ENCODE results near the gene FAM219A. TPM values are rescaled to one million over a fixed set of nuclear protein-coding genes. Genes with fewer than 3 reads are reported as not detected.
A peak's percentile ranks its signal among the peaks of the same experiment; 100 is the strongest.

Gene FAM219A
- total and polyA plus RNA-seq, 5 donors, result 19.8 to 28.1 (median 23.8) TPM

DNA sequence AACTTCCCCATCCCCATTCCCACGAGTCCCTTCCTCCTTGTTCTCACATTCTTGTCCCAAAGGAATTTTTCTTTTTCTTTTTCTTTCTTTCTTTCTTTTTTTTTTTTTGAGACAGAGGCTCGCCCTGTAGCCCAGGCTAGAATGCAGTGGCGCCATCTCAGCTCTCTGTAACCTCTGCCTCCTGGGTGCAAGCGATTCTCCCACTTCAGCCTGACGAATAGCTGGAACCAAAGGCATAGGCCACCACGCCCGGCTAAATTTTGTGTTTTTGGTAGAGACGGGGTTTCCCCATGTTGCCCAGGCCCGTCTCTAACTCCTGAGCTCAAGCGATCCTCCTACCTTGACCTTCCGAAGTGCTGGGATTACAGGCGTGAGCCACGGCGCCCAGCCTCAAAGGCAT, 986 bp upstream of the FAM219A start:
- Histone ChIP-seq H3K4me1 (ENCODE audit: control insufficient read depth, insufficient read depth, low read length) (peaks cover 8% of the 10 kb centered on the region), H3K27ac (ENCODE audit: low read length) (no peak overlapping the region), H3K9me3 (ENCODE audit: control insufficient read depth, low read length) (no peaks in the 10 kb centered on the region), H3K4me3 (ENCODE audit: low read length) (no peak overlapping the region), H3K27me3 (ENCODE audit: control insufficient read depth, insufficient read depth) (no peaks in the 10 kb centered on the region)
- no peak for DNase-seq
- no peak for ATAC-seq
- intact Hi-C loops (cut with DNase I), result no loop called here
- WGBS, result 85% methylated on average over 14 of the region's 14 CpGs

DNA sequence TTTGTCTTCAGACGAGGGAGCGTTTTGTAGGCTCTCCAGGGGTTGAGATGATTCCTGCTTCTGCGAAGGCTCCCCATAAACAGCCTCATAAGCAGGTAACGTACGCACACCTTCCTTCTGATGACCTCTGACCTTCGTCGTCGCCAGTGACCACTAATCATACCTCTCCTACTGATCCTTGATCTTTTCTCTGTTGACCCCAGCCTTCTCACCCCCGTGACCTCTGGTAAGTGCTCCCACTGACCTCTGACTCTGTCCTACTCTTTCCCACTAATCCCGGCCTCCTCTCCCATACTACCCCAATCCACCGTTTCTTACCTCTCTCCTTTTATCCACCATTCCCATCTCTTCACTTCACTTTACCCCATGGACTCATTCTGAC, 580 bp upstream of the FAM219A start:
- H3K27me3 ChIP-seq (ENCODE audit: control insufficient read depth, insufficient read depth), result no peaks in the 10 kb centered on the region
- peaks cover 11% of the 10 kb centered on the region for H3K4me1 ChIP-seq (ENCODE audit: control insufficient read depth, insufficient read depth, low read length)
- DNase-seq, result no peak
- no peak overlapping the region for H3K27ac ChIP-seq (ENCODE audit: low read length)
- H3K4me3 ChIP-seq (ENCODE audit: low read length), result no peak overlapping the region
- intact Hi-C loops (cut with DNase I), result no loop called here
- no peak for ATAC-seq
- WGBS, result 21% methylated on average over 11 of the region's 11 CpGs
- no peaks in the 10 kb centered on the region for H3K9me3 ChIP-seq (ENCODE audit: control insufficient read depth, low read length)

DNA sequence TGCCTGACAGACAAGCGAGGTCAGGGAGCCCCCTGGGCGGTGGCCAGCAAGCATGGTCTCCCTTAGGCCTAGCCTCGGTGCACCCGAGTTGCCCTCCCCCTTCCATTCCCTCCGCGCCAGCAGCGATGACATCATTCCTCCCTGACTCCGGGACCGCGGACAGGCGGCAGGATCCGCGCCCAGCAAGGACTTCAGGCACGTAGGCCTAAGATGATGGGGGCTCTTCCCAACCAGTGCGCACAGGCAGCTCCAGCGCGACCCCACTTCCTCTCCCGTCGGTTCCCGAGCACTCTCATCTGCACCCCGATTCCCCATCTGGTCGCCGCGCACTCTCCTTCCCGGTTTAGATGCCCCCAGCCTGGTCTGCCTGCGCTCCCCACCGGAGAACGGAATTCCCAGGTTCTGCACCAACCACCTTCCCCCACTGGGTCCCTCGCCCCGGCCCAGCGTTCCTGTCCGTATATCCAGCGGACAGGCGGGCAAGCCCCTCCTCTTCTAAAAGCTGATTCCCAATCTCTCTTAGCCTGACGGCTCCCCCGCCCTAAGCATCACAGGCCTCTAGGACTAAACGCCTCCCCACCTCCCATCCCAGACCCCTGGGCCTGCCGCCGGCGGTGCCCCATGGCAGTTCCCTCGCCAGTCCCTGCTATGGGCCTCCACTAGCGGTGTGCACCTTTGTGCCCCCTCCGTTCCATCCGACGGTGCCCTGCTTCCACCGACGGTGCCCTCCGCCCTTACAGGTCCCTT, 931 bp downstream of the FAM219A start:
- WGBS, result 6% methylated on average over 48 of the region's 48 CpGs
- Histone ChIP-seq H3K27me3 (ENCODE audit: control insufficient read depth, insufficient read depth) (no peaks in the 10 kb centered on the region), H3K4me1 (ENCODE audit: control insufficient read depth, insufficient read depth, low read length) (peaks cover 20% of the 10 kb centered on the region)

GRCh38 chr9:34456746-34457145, 1.6 kb downstream of the FAM219A start:
- H3K27me3 ChIP-seq (ENCODE audit: control insufficient read depth, insufficient read depth), result no peaks in the 10 kb centered on the region
- H3K27ac ChIP-seq (ENCODE audit: low read length), result peak overlapping the region; percentile 62
- peak overlapping the region; percentile 86 for H3K4me3 ChIP-seq (ENCODE audit: low read length)
- peaks cover 23% of the 10 kb centered on the region for H3K4me1 ChIP-seq (ENCODE audit: control insufficient read depth, insufficient read depth, low read length)
- no peak for ATAC-seq
- intact Hi-C loops (cut with DNase I), result no loop called here
- no peaks in the 10 kb centered on the region for H3K9me3 ChIP-seq (ENCODE audit: control insufficient read depth, low read length)
- WGBS, result 34% methylated on average over 4 of the region's 4 CpGs
- DNase-seq, result no peak

More for the DNA sequence above, 931 bp downstream of the FAM219A start:
- peak overlapping the region; percentile 86 for H3K4me3 ChIP-seq (ENCODE audit: low read length)
- H3K27ac ChIP-seq (ENCODE audit: low read length), result peak overlapping the region; percentile 62
- H3K9me3 ChIP-seq (ENCODE audit: control insufficient read depth, low read length), result no peaks in the 10 kb centered on the region
- peak; percentile 87 to 94 (median 93) for DNase-seq
- intact Hi-C loops (cut with DNase I), result no loop called here
- ATAC-seq, result peak; percentile 73

DNA sequence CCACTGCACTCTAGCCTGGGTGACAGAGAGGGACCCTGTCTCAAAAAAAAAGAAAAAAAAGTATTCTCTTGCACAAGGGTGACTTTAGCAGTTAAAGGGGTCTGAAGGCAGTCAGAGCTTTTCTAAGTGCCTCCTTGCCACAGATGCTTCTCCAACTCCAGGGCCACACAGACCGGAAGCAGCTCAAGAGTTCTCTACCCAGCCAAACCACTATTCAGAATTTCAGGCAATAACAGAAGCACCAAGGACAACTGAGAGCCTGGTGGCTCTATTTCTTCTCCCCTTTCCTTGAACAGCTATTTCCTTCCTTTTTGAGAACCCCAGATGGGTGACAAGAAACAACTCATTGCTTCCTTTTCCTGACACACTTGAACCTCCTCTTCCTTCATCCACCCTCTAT, 2.2 kb downstream of the FAM219A start:
- intact Hi-C loops (cut with DNase I), result no loop called here
- Histone ChIP-seq H3K9me3 (ENCODE audit: control insufficient read depth, low read length) (no peaks in the 10 kb centered on the region), H3K27me3 (ENCODE audit: control insufficient read depth, insufficient read depth) (no peaks in the 10 kb centered on the region), H3K27ac (ENCODE audit: low read length) (no peak overlapping the region), H3K4me3 (ENCODE audit: low read length) (no peak overlapping the region), H3K4me1 (ENCODE audit: control insufficient read depth, insufficient read depth, low read length) (peaks cover 28% of the 10 kb centered on the region)
- ATAC-seq, result no peak
- no peak for DNase-seq
- WGBS, result 68% methylated on average over 1 of the region's 1 CpG

DNA sequence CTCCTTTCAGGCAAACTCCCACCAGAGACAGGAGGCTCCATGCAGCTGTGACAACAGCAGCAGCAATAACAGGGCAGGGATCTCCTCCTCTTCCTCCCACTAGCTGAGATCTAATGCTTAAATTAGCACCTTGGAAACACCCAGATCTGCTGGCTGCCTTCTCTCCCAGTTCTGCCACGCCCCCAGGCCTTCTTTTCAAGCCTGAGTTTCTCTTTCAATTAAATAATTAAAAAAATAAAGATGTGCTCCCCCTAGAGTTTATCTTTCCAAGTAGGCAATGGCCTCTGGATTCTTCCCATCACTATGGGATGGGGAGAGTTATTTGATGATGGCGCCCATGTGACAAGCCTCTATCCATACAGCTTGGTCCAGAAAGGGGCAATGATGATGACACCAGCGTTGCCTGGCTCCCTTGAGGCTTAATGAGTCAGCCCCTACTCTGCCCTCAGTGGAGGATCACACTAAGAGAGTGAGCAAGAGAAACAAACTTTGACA, 3.8 kb downstream of the FAM219A start:
- Histone ChIP-seq H3K4me3 (ENCODE audit: low read length) (no peak overlapping the region), H3K9me3 (ENCODE audit: control insufficient read depth, low read length) (no peaks in the 10 kb centered on the region), H3K27ac (ENCODE audit: low read length) (peak overlapping the region; percentile 10), H3K27me3 (ENCODE audit: control insufficient read depth, insufficient read depth) (no peaks in the 10 kb centered on the region), H3K4me1 (ENCODE audit: control insufficient read depth, insufficient read depth, low read length) (peaks cover 36% of the 10 kb centered on the region)
- intact Hi-C loops (cut with DNase I), result no loop called here
- DNase-seq (peak in 2 of 3 donors; percentile 57 to 66), ATAC-seq (peak in 1 of 2 donors; percentile 31)
- WGBS, result 58% methylated on average over 3 of the region's 3 CpGs

DNA sequence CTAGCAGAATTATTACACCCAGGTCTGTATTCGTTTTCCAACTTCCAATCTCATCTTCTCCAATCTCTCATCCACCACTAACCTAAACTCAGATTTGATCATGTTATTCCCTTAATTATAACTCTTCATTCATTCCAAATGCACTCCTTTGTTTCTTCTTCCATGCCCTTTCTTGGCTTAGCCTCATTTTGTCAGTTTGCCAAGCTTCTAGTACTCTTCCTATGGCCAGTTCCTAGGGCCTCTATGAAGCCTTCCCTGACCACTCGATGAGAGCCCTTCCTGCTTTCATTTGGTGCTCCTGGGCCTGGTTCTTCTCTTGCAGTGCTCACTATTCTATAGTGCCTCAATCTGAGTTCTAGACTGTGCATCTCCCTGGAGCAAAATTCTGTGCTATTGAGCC, 5.8 kb downstream of the FAM219A start:
- Histone ChIP-seq H3K9me3 (ENCODE audit: control insufficient read depth, low read length) (no peaks in the 10 kb centered on the region), H3K27me3 (ENCODE audit: control insufficient read depth, insufficient read depth) (no peaks in the 10 kb centered on the region), H3K27ac (ENCODE audit: low read length) (no peak overlapping the region), H3K4me1 (ENCODE audit: control insufficient read depth, insufficient read depth, low read length) (peaks cover 36% of the 10 kb centered on the region), H3K4me3 (ENCODE audit: low read length) (no peak overlapping the region)
- DNase-seq (no peak), ATAC-seq (no peak)
- 62% methylated on average over 2 of the region's 2 CpGs for WGBS
- intact Hi-C loops (cut with DNase I), result no loop called here

- Histone ChIP-seq H3K9me3 (ENCODE audit: control insufficient read depth, low read length) (no peaks in the 10 kb centered on the region), H3K27ac (ENCODE audit: low read length) (peak overlapping the region; percentile 69), H3K4me1 (ENCODE audit: control insufficient read depth, insufficient read depth, low read length) (peaks cover 33% of the 10 kb centered on the region), H3K27me3 (ENCODE audit: control insufficient read depth, insufficient read depth) (no peaks in the 10 kb centered on the region), H3K4me3 (ENCODE audit: low read length) (no peak overlapping the region)
- intact Hi-C loops (cut with DNase I), result no loop called here
- DNase-seq (no peak), ATAC-seq (peak in 1 of 2 donors; percentile 31)
- 57% methylated on average over 3 of the region's 3 CpGs for WGBS
Observed at GRCh38 chr9:34451545-34451944, 6.8 kb downstream of the FAM219A start.

DNA sequence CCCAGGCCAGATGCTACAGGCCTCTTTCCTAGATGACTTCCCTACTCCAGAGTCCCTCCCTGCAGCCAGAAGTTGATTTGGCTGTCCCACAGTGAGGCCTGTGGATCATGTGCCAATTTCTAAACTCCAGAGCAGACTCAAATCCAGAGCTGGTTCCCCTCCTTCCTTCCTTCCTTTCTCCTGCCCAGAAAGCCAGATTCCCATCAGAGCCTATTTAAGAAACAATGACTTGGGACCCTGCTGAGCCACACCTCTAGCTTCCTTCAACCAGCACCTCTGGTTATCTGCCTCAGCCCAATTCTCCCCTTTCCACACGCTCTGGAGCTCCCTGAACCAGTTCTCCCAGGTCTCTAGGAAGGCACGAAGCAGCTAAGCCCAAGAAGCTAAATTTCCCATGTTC, 7.2 kb downstream of the FAM219A start:
- Histone ChIP-seq H3K27ac (ENCODE audit: low read length) (peak overlapping the region; percentile 69), H3K9me3 (ENCODE audit: control insufficient read depth, low read length) (no peaks in the 10 kb centered on the region), H3K27me3 (ENCODE audit: control insufficient read depth, insufficient read depth) (no peaks in the 10 kb centered on the region), H3K4me1 (ENCODE audit: control insufficient read depth, insufficient read depth, low read length) (peaks cover 33% of the 10 kb centered on the region), H3K4me3 (ENCODE audit: low read length) (no peak overlapping the region)
- ATAC-seq, result peak; percentile 81 to 85
- WGBS, result 58% methylated on average over 2 of the region's 2 CpGs
- no peak for DNase-seq
- intact Hi-C loops (cut with DNase I), result no loop called here

- H3K4me1 ChIP-seq (ENCODE audit: control insufficient read depth, insufficient read depth, low read length), result peaks cover 33% of the 10 kb centered on the region
- no peak for DNase-seq
- H3K27me3 ChIP-seq (ENCODE audit: control insufficient read depth, insufficient read depth), result no peaks in the 10 kb centered on the region
- H3K4me3 ChIP-seq (ENCODE audit: low read length), result no peak overlapping the region
- no peaks in the 10 kb centered on the region for H3K9me3 ChIP-seq (ENCODE audit: control insufficient read depth, low read length)
- intact Hi-C loops (cut with DNase I), result no loop called here
- 74% methylated on average over 10 of the region's 10 CpGs for WGBS
- ATAC-seq, result no peak
- H3K27ac ChIP-seq (ENCODE audit: low read length), result peak overlapping the region; percentile 50
Observed at GRCh38 chr9:34450644-34451043, 7.7 kb downstream of the FAM219A start.

DNA sequence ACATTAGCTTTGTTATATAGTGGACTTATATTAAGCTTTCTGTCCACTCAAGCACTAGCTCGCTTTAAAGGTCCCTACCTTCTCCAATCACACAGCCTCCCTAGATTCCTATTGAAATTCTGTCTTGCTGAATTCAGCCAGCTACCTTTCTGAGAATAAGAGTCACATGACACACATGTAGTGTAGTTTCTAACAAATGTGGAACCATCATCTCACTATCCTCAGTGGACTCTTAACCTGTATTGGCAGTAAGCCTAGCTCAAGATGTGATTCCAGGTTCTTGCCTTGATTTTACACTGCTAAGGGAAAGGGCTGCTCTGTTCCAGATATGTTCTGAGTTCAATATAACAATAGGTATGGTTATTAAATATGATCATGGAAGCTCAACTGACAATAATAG, 11.4 kb downstream of the FAM219A start:
- 100% methylated on average over 1 of the region's 1 CpG for WGBS
- H3K4me3 ChIP-seq (ENCODE audit: low read length), result no peak overlapping the region
- no peak overlapping the region for H3K27ac ChIP-seq (ENCODE audit: low read length)
- H3K4me1 ChIP-seq (ENCODE audit: control insufficient read depth, insufficient read depth, low read length), result peaks cover 21% of the 10 kb centered on the region
- no peaks in the 10 kb centered on the region for H3K9me3 ChIP-seq (ENCODE audit: control insufficient read depth, low read length)
- intact Hi-C loops (cut with DNase I), result loop anchor here in 1 of 4 donors (10.0 kb wide), 1 partner anchor 148 kb away; no protein-coding TSS in a partner anchor
- no peak for DNase-seq
- H3K27me3 ChIP-seq (ENCODE audit: control insufficient read depth, insufficient read depth), result no peaks in the 10 kb centered on the region
- ATAC-seq, result no peak

All from right cardiac atrium (tissue), 5 donors.